CD4-positive, alpha-beta T cell treated with Interleukin-4 for 4 hours (primary cell): ENCODE results near the gene NTRK2.

Source experiments
- DNase-seq: peaks from one replicate; pipeline ENCODE4 v3.0.0-alpha.2; 2020

The NTRK2 gene

DNA sequence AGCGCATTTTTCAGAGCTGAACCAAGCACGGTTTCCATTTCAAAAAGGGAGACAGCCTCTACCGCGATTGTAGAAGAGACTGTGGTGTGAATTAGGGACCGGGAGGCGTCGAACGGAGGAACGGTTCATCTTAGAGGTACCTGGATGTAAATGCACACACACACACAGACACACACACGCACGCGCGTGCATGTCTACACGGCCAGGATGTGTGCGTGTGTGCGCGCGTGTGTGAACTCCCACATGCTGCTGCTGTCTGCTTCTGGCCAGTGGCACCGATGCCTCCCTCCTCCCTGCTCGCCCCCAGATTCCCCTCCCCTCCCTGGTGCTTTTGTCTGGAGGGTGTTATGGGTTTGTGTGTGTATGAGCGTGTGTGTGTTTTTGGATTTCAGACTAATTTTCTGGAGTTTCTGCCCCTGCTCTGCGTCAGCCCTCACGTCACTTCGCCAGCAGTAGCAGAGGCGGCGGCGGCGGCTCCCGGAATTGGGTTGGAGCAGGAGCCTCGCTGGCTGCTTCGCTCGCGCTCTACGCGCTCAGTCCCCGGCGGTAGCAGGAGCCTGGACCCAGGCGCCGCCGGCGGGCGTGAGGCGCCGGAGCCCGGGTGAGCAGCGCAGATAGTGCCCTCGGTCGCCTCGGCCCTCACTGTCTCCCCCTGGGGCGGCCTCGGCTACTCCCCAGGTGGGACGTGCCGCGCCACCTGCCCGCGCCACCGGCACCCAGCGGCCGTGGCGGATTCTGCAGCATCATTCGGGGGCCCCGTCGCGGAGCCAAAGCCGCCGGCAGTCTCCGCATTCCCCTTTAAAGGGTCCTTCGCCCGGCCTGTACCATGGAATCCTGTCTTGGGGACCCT, at the start of gene NTRK2:
NTRK2 (plus strand) TSS at position 442 of the 850 bp plus-strand sequence. CDS start 1,020 bp downstream, outside the sequence.
- no peak for DNase-seq

DNA sequence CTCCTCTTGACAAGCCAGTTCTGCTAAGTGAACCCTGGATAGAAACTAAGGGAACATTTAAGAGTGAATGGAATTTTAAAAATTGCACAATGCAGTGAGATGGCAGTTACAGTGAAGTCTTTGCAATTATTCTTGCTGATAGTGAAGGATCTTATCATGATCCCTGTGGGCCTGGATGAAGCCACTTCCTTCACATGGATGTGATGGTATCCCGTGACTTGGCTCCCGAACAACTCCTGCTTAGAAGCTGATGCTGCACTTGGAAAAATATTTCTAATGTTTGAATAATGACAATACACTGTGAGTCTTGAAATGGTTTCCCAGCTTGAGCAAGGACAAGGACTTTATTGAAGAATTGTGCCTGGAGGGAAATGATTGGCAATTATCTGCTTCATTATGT, 49.2 kb upstream of the NTRK2 start:
- DNase-seq: no peak

DNA sequence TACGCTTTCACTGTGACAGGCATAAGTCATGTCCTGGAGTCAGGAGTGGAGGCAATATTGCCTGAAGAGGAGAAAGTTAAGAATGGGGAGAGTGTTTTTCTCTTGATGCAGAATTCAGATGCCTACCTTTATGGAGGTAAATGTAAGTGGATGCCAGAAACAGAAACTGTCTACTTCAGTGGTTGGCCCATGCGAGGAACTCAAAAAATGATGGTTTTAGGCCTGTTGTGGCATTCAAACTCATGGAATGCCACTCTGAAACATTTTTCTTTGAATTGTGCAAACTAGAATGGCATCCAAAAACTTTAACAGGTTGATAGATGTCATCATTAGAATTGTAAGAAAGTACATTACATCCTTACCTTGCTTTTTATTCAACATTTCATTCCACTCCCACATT, 47.7 kb upstream of the NTRK2 start:
- DNase-seq: no peak

DNA sequence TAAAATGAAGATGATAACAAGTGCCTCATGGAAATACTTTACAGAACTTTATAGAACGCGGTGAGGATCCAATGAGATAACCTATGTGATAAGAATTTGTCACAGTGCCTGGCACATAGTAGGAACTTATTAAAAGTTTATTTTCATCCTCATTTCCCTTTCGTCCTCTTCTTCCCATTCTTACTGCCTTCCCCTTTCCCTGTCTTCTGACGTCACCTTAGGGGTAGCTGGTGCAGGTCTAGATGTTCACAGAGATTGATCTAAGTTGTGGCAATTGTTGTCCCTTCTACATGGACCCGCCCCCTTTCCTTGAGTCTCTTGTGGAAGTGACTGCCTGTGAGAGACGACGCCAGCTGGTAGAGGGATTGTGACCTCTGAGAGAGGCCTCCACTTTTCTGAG, 46.5 kb upstream of the NTRK2 start:
- DNase-seq: no peak

DNA sequence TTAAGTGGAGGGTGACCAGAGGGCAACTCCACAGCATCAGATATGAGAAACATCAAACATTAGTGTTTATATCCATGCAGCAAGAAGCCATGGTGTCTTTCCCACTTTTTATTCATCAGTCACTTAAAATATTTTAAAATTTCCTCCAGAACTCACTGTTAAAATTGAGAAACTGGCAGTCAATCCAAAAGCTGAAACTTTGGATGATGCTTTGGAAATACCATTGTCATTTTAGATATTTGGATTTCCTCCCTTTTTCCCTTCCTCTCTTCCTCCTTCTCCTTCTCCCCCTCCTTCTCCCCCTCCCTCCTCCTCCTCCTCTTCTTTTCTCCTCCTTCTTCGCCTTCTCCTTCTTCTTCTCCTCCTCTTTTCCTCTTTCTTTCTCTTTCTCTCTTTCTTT, 33.1 kb upstream of the NTRK2 start:
- no peak for DNase-seq

DNA sequence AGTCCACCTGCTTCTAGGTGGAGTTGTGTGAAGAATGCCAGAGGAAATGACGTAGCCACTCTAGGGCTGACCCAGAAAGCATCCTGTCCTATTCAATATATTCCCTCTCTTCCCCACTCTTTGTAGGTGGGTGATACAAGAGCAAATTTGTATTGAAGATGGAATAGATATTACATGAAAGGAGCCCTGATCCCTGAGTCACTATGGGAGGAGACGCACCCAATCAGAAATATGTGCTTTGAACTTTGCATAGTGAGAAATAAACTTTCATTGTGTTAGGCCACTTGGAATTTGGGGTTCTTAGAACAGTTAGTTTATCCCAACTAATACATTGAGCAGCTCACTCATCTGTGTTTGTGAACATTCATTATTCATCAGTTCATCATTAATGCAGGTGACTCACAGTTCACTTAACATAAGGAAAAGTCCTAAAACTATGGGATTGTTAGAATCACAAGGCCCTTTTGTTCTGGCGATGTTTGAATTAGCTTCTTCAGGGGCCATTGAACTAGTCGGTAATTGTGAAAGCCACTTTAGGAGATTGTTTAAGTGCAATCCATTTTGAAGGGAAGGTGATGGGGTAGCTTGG, 26.9 kb upstream of the NTRK2 start:
- no peak for DNase-seq

DNA sequence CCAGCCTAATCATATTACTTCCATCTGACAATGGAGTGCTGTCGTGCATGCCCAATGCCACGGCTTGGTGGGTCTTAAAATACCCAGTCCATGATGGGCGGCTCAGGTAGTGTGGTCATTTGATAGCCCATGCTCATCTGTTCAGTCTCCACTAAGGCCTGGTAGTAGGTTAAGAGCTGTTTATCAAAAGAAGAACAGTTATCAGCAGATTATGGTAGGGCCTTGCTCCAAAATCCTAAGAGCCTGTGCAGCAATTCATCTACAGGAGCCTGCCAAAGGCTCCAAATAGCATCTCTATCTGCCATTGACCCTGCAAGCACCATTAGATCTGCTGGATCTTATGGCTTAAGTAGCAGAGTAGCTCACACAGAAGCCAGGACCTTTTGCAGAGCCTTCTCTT, 21.8 kb upstream of the NTRK2 start:
- DNase-seq: no peak

DNA sequence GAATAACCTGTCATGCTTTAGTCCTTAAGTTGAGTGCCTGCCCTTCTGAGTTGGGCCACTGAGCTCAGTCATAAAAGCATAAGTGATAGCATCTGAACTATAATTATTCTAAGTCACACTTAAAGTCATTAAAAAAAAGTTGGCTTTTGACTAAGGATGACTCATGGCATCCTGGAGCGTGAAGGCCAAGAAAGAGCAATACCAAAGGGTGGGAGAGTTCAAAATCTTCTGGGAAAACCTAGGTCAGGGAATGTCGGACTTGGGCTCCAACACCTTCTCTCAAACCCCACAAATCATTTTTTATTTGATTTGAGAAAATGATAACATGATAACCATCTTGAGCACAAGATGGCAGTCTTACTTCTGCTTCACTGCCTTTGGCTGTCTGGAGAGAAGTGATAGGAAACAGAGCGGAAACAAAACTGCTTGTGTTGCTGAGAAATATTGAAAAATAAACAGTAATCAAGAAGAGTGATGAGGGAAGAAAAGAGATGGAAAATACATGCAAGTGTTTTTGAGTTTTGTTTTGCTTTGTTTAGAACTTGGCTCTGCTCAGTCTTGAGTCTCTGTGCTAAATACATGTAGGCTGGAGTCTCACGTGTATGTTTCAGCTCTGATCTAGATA, 16.9 kb upstream of the NTRK2 start:
- no peak for DNase-seq

DNA sequence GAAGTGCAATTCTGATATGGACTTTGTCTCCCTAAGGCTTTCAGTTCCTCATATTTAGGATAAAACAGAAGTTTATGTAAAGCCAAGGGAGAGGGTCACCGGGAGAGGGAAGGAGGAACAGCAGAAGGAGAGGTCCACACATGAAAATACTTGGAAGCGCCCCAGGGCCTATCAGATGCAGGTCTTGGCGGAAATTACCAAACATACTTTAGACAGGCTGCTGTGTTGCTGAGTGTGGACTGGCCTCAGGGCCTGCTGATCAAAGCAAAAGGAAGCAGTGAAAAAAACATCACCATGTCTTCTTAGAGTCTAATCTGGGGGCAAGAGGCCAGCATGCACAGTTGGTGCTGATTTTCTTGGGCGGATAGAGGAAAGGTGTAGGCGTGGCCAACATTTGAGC, 14.1 kb upstream of the NTRK2 start:
- DNase-seq: no peak

DNA sequence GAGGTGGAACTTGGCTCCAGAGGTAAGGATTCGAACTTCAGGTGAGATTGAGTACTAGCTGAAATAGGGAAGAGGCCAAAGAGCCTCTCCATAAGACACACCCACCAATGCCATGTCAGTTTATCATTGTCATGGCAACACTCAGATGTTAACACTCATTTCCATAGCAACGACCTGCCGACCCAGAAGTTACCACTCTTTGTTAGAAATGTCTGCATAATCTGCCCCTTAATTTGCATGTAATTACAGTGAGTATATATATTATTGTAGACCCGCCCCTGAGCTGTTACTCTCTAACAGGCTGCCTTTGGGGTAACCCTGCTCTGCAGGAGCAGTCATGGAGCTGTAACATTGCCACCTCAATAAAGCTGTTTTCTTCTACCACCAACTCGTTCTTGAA, 10.2 kb upstream of the NTRK2 start:
- no peak for DNase-seq

DNA sequence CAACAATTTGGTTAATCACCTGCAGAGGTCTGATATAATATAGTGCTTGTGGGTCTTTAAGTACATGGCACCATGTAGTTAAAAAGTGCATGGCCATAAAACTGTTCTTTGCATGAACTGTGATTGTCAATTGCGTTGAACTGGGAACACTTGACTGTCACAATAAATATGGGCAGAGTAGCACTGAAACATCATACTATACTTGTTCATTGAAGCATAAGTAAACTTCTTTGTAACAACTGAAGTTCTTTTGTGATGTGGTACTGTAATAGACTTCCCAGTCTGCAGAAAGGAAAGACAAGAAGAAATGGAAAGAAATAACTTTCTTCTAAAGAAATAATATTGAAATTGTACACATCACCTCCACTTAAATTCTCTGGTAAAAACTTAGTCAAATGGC, 9.8 kb upstream of the NTRK2 start:
- DNase-seq: no peak

DNA sequence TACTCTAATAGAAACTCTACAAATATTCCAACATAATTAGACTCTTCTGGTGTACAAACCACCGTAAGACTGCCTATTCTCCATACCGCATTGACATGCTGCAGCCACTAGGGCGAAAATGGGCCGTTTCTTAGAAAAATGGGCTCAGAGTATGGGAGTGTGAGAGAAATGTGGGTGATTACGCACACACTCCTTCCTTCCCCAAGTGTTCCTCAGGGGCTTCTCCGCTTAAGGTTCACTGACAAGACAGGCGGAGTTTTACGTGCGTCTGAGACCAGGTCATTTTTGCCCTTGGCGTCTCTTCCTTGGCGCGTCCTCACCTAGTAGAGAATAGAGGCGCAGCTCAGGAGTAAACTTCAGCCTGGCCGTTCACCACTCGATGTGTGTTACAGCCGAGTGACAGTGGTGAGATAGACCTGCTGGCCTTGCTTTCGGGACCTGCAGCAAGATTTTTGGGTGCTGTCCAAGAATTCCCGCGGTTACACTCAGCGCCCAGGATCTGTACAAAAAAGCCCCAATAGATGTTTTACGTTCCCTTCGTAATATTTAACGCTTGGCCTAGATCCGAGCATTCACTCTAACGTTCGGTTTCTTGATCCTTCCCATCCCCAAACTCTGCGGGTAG, 1.8 kb upstream of the NTRK2 start:
- no peak for DNase-seq

DNA sequence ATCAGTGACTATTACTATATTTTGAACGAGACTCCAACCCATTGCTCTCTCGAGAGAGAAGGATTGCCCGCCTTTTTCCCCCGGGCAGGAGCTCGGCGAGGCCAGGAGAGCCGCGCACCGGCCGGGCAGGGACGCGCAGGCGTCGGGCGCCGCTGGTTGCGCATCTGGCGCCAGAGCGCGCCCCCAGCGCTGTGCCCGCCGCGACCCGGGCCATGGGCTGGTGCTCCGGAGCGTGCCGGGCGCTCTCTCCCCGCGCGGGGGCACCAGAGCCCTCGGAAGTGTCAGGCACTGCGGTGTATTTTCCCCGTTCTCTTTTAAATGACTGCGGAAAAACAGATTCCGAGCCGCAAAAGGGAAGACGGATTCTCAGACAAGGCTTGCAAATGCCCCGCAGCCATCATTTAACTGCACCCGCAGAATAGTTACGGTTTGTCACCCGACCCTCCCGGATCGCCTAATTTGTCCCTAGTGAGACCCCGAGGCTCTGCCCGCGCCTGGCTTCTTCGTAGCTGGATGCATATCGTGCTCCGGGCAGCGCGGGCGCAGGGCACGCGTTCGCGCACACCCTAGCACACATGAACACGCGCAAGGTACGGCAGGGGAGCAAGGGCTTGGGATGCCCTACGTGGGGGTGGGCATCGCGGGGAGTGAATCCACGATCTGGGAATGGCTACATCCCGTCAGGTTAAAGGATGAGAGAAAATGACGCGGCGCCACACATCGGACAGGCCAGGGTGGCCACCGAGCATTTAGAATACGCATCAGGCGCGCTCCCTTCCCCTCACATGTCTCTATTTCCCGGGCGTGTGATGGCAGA, 1.1 kb upstream of the NTRK2 start:
- no peak for DNase-seq

DNA sequence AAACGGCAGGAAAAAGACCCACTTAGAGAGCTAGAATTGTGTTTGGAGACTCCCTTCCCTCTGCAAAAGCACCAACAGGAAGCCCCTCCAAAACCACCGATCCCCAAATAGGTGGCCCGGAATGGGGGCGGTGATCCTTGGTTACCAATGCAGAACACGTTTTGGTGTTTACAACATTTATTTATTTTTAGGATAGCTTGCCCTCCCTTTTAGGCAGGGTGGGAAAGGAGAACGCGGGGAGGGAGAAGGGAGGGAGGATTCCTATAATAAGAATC, 579 bp upstream of the NTRK2 start:
- DNase-seq: no peak

DNA sequence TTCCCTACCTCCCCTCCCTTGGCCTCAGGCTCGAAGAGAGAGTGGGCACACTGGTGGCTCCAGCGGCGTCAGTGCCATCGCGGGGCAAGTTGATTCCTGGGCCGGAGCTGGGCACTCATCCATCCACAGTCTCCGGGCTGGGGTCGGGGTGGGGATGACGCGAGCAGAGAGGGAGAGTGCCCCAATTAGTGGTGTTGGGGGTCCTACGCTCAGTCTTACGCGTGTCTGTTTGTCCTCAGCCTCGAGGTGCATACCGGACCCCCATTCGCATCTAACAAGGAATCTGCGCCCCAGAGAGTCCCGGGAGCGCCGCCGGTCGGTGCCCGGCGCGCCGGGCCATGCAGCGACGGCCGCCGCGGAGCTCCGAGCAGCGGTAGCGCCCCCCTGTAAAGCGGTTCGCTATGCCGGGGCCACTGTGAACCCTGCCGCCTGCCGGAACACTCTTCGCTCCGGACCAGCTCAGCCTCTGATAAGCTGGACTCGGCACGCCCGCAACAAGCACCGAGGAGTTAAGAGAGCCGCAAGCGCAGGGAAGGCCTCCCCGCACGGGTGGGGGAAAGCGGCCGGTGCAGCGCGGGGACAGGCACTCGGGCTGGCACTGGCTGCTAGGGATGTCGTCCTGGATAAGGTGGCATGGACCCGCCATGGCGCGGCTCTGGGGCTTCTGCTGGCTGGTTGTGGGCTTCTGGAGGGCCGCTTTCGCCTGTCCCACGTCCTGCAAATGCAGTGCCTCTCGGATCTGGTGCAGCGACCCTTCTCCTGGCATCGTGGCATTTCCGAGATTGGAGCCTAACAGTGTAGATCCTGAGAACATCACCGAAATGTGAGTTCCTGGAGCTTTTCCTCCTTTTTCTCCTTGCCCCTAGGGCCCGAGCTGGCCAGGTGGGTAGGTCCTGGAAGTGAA, 861 bp downstream of the NTRK2 start:
- no peak for DNase-seq

DNA sequence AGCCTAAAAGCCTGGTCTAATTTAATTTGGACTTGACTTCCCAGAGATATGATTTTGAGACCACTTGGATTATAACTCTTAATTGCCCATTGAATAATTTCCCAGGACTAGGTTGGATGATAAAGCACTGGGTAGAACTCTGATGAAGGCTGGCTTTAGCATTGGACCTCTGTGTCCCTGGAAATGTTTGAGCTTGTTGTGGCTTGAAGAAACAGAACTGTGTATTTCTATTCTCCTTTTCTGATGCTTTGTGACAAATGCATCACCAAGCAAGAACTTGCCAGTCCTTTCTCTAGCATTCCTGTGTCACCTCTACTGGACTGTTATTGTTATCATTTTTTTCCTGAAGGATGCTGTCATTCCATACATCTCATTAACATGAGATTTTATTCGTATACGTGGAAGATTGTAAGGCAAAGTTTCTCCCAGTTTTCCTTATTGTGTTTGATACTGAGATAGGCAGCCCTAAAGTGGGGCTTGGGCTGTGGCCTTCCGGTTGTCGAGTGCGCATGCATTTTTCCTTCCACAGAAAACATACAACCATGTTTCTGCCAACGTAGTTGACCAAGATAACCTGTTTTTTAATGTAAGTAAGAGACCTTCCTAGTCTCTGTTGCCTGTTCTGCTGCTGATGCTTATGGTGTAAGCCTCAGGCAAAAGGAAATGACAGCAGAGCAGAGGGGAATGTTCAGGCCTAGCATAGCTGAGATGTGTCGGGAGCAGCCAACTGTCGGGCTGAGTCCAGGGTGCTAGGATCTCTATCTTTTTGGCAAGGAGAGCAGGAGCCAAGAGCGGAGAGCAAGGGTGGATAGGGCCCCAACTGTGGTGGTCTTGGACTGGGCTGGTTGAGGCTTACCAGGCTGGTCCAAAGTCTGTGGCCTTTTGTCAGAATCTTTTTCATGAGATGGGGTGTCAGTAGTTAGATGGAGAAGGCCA, 2.3 kb downstream of the NTRK2 start:
- DNase-seq: no peak

DNA sequence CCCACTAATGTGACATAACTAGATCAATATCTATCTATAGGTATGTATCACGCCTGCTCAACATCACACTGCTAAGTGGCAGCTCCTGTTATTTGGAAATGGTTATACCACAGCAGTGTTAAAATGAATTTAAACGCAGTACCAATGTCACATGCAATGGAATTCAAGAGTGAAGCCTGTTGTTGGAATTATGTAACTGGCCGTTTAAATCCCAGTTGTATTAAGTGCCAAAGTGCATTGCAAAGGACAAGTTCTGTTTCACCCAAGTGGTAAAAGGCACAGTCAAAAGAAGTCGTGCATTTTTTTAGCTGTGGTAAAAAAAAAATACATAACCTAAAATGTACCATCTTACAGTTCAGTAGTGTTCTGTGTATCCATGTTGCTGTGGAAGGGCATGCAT, 4.3 kb downstream of the NTRK2 start:
- no peak for DNase-seq

DNA sequence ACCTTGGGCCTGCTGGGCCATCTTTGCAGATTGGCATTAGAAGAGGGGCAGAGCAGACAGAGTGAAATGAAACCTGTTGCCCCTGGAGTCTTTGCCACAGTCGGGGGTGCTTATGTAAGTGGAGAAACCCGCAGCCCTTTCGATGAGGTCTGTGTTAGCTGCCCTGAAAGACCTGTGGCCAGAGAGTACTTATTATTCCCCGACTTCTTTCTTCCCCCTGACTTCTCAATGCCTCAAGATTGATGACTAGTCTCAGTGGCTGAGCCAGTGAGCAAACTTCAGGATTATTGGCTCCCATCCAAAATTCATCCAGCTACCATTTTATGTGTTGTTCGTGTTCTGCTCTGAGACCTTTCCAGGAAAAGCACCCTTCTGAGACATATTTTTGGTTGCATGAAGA, 7.6 kb downstream of the NTRK2 start:
- no peak for DNase-seq

DNA sequence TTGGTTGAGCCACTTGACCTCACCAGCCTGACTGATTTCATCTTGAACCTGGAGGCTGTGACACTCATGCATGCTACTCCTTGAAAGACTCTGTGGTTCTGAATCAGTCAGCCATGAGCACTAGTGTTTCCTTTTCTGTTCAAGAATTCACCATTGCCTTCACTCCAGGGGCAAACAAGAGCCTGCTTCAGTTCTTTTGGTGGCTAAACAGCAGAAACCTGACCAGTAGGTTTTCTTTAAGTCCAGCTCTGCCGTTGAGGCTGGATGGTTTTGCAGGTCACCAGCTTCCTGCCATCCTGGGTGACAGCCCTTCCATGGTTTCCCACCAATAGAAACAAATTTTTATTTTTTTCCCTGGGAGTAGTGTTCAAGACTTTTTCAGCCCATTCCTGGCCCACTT, 10.0 kb downstream of the NTRK2 start:
- DNase-seq: no peak

DNA sequence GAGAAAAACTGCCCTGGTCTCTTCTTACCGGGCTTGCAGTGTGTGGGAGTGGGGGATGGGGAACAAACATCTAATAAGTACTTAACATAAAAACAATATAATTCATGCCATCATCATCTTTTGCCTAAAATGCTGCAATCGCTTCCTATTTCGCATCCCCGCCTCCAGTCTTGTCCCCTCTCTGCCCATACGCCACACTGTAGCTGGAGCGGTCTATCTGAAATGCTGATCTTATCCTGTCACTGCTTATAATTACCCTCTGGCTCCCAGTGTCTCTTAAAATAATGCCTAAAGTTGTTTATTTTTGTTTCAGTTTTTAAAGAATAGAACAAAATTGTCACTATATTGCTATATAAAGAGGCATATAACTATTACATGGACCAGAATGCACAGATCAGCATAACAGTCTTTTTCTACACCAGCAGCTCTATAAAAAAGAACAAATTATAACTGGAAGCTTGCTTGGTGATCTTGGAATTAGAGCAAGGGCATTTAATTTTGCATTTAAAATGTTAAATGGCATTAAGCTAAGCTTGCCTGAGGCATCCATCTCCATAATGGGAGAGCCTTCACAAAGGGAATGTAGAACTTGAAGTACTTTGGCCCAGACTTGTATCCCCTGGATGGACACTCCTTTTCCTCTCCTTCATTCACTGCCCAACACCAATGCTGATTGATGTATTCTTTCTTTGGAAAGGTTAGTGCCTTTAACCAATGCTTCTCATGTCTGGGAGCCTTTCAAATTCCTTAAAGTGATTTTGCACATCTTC, 12.2 kb downstream of the NTRK2 start:
- DNase-seq: no peak
